Hepatocyte (in vitro differentiated cells): ENCODE results near the gene KCNMA1. TPM values are rescaled to one million over a fixed set of nuclear protein-coding genes. Genes with fewer than 3 reads are reported as not detected.

Experiments
- DNase-seq: peaks from one replicate; pipeline ENCODE4 v3.0.0-alpha.2; 2016; ENCODE audit warnings: low spot score
- H2AFZ ChIP-seq: fragments of 200-600 bp; sonication (generic); 2 replicates; pipeline ENCODE4 v1.6.0; 2016; ENCODE audit warnings: antibody characterized with exemption, mild to moderate bottlenecking
- H3K27ac ChIP-seq: fragments of 200-600 bp; sonication (generic); 2 replicates; pipeline ENCODE4 v1.5.1; 2016; ENCODE audit warnings: mild to moderate bottlenecking
- H3K27me3 ChIP-seq: fragments of 200-600 bp; sonication (generic); 2 replicates; pipeline ENCODE4 v1.6.1; 2016
- H3K36me3 ChIP-seq: fragments of 200-600 bp; sonication (generic); replicated peaks from 2 replicates; pipeline ENCODE4 v1.5.1; 2016; ENCODE audit warnings: low read depth; ENCODE audit not compliant: insufficient read depth
- H3K4me1 ChIP-seq: fragments of 200-600 bp; sonication (generic); 2 replicates; pipeline ENCODE4 v1.5.1; 2016; ENCODE audit warnings: mild to moderate bottlenecking, moderate library complexity; ENCODE audit not compliant: insufficient read depth
- H3K4me2 ChIP-seq: fragments of 200-600 bp; sonication (generic); 2 replicates; pipeline ENCODE4 v1.6.0; 2016
- H3K4me3 ChIP-seq: fragments of 200-600 bp; sonication (generic); 2 replicates; pipeline ENCODE4 v1.5.1; 2016; ENCODE audit warnings: mild to moderate bottlenecking
- H3K79me2 ChIP-seq: fragments of 200-600 bp; sonication (generic); 2 replicates; pipeline ENCODE4 v1.6.0; 2017; ENCODE audit warnings: mild to moderate bottlenecking
- H3K9me2 ChIP-seq: fragments of 200-600 bp; sonication (generic); replicated peaks from 2 replicates; pipeline ENCODE4 v1.6.0; 2017; ENCODE audit warnings: mild to moderate bottlenecking; ENCODE audit not compliant: insufficient read depth
- H3K9me3 ChIP-seq: fragments of 200-600 bp; sonication (generic); 2 replicates; pipeline ENCODE4 v1.5.1; 2016; ENCODE audit warnings: low read depth, mild to moderate bottlenecking
- H4K20me1 ChIP-seq: fragments of 200-600 bp; sonication (generic); 2 replicates; pipeline ENCODE4 v1.6.0; 2016; ENCODE audit warnings: mild to moderate bottlenecking; ENCODE audit not compliant: insufficient read depth, poor library complexity, severe bottlenecking
- EZH2 ChIP-seq: fragments of 200-600 bp; sonication (generic); IDR thresholded peaks from 2 replicates; pipeline ENCODE4 v1.6.1; 2016; ENCODE audit warnings: antibody characterized with exemption, mild to moderate bottlenecking, borderline replicate concordance
- EZH2phosphoT487 ChIP-seq: fragments of 200-600 bp; sonication (generic); IDR thresholded peaks from one replicate; pipeline ENCODE4 v1.6.1; 2018; ENCODE audit warnings: antibody characterized with exemption, mild to moderate bottlenecking, low read depth, moderate library complexity; ENCODE audit not compliant: unreplicated experiment, severe bottlenecking
- WGBS: methylation state at CpG from one replicate; pipeline ENCODE4 v1.1.6; 2016; ENCODE audit warnings: low lambda C conversion rate; ENCODE audit errors: missing lambda C conversion rate; 5-methylcytosine and 5-hydroxymethylcytosine counted together
- polyA plus RNA-seq: library from polyadenylated mRNA; unstranded; fragments of >200 nt; fragmentation: Nextera tagmentation; extraction: Ambion mirVana; gene quantifications from 2 replicates; pipeline ENCODE4 v1.2.1, GENCODE V29; 2016
- total RNA-seq: library from RNA; depleted of rRNA; stranded (reverse); fragments of >200 nt; gene quantifications from 2 replicates; pipeline ENCODE4 v1.2.3, GENCODE V29; 2014
- TF ChIP-seq, protein P1 (sequence below): fragments of 200-600 bp; sonication (generic); IDR thresholded peaks from 2 replicates; pipeline ENCODE4 v1.5.1; 2016; ENCODE audit warnings: antibody characterized with exemption, mild to moderate bottlenecking; ENCODE audit not compliant: poor library complexity

Gene KCNMA1
- total and polyA plus RNA-seq, 2 experiments from 2014 or later = 42.6 to 73.3 TPM

DNA sequence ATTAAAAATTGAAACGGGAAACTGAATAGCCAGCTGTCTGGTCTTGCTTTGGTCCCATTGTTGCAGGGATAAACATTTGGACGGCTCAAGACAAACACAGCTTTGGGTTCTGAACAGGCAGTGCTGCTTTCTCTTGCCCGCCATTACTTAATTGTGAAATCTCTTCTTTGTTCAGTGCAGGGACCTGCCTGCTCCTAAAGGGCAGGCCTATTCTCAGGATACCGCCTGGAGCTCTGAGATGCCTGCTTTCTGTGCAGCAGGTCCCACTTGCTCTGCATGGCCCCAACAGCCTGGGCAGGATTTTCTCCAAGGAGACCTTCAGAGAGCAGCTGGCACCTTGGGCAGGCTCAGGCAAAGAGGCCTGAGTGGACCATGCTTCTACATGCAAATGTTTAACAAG lies 237.6 kb downstream of the KCNMA1 start:
- 76% methylated on average over 4 of the region's 4 CpGs for WGBS
- Histone ChIP-seq H3K4me1 (no peaks in the 10 kb centered on the region), H3K27me3 (no peaks in the 10 kb centered on the region), H3K9me2 (no peaks in the 10 kb centered on the region), H3K36me3 (no peaks in the 10 kb centered on the region), H3K79me2 (no peaks in the 10 kb centered on the region), H4K20me1 (no peaks in the 10 kb centered on the region), H3K9me3 (no peaks in the 10 kb centered on the region), H2AFZ (no peak overlapping the region), H3K4me2 (no peak overlapping the region), H3K27ac (no peak overlapping the region), H3K4me3 (no peak overlapping the region)
- DNase-seq = no peak
- no peak for TF ChIP-seq EZH2
- TF ChIP-seq EZH2phosphoT487 = no peak
- TF ChIP-seq, protein P1, sequence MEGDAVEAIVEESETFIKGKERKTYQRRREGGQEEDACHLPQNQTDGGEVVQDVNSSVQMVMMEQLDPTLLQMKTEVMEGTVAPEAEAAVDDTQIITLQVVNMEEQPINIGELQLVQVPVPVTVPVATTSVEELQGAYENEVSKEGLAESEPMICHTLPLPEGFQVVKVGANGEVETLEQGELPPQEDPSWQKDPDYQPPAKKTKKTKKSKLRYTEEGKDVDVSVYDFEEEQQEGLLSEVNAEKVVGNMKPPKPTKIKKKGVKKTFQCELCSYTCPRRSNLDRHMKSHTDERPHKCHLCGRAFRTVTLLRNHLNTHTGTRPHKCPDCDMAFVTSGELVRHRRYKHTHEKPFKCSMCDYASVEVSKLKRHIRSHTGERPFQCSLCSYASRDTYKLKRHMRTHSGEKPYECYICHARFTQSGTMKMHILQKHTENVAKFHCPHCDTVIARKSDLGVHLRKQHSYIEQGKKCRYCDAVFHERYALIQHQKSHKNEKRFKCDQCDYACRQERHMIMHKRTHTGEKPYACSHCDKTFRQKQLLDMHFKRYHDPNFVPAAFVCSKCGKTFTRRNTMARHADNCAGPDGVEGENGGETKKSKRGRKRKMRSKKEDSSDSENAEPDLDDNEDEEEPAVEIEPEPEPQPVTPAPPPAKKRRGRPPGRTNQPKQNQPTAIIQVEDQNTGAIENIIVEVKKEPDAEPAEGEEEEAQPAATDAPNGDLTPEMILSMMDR = no peak

DNA sequence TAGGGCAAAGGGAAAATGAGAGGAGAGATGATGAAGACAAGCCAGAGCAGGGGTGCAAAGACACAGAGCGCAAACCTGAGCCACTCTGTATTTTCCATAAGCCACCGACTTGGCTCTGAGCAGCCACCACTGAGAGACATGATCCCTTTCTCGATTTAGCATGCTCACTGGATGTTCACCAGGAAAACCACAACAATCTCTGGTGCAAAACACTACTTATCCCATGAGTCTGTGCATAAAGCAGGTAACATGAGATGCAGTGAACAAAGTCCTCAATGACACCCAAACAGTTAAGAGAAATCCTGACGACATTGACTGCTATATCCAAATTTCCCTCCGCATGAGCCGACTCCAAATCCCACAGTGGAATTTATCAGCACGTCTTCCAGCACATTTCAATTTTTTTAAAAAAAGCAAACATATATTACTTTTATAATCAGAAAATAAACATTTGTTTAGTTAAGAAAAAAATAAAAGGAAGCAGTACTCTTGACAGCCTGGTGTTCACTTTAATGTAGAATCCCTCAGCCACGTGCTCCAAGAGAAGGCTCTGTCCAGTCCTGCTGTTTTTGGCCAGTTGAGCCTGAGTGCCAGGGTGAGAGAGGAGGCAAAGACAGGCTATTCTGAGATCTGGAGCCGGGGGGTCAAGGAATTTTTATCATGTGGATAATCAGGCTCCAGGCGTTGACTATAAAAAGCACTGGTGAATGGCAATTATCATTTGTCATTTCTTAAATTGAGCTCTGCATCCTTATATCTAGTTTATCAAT lies 238.4 kb downstream of the KCNMA1 start:
- no peak overlapping the region for H2AFZ ChIP-seq
- H4K20me1 ChIP-seq = no peaks in the 10 kb centered on the region
- H3K4me1 ChIP-seq = no peaks in the 10 kb centered on the region
- no peak for DNase-seq
- no peaks in the 10 kb centered on the region for H3K27me3 ChIP-seq
- H3K9me2 ChIP-seq = no peaks in the 10 kb centered on the region
- TF ChIP-seq, protein P1 = no peak
- no peak for TF ChIP-seq EZH2
- no peak for TF ChIP-seq EZH2phosphoT487
- no peak overlapping the region for H3K27ac ChIP-seq
- H3K4me3 ChIP-seq = no peak overlapping the region
- 80% methylated on average over 10 of the region's 10 CpGs for WGBS
- H3K79me2 ChIP-seq = no peaks in the 10 kb centered on the region
- no peaks in the 10 kb centered on the region for H3K9me3 ChIP-seq
- H3K36me3 ChIP-seq = no peaks in the 10 kb centered on the region
- H3K4me2 ChIP-seq = no peak overlapping the region

DNA sequence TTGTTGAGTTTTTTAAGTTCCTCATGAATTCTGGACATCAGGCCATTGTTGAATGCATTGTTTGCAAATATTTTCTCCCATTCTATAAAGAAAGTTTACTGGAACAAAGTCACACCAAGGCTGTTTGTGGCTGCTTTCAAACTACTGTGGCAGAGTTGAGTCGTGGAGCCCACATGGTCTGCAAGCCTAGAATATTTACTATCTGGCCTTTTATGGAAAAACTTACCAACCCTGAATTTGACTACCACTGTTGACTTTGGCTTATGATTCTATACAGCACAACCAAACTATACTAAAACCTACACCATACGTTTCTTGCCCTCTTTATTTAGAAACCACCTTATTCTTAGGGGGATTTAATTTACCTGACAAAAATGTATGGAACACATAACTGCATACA lies 239.1 kb downstream of the KCNMA1 start:
- no peaks in the 10 kb centered on the region for H3K9me2 ChIP-seq
- no peaks in the 10 kb centered on the region for H4K20me1 ChIP-seq
- H3K4me1 ChIP-seq = no peaks in the 10 kb centered on the region
- H3K36me3 ChIP-seq = no peaks in the 10 kb centered on the region
- no peak overlapping the region for H2AFZ ChIP-seq
- no peak overlapping the region for H3K27ac ChIP-seq
- H3K9me3 ChIP-seq = no peaks in the 10 kb centered on the region
- H3K27me3 ChIP-seq = no peaks in the 10 kb centered on the region
- no peak overlapping the region for H3K4me2 ChIP-seq
- WGBS = 76% methylated on average over 2 of the region's 2 CpGs
- no peak overlapping the region for H3K4me3 ChIP-seq
- H3K79me2 ChIP-seq = no peaks in the 10 kb centered on the region
- TF ChIP-seq, protein P1 = no peak
- DNase-seq = no peak

DNA sequence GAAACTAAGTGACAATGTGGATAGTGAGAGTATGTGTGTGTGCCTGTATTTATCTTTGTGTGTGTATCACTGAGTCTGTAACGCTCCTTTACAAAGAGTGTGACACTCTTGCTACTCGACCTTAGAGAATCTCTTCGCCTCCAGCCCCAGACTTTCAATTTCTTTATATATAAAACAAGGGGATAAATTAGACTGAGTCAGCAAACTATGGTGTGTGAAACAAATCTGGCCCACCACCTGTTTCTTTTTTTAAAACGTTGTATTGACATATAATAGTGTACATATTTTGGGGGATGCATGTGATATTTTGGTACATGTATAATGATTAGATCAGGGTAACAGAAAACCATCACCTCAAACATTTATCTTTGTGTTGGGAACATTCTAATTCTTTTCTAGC lies 240.5 kb downstream of the KCNMA1 start:
- no peak overlapping the region for H3K27ac ChIP-seq
- no peaks in the 10 kb centered on the region for H3K4me1 ChIP-seq
- H2AFZ ChIP-seq = no peak overlapping the region
- no peaks in the 10 kb centered on the region for H3K79me2 ChIP-seq
- H3K9me3 ChIP-seq = no peaks in the 10 kb centered on the region
- H3K4me3 ChIP-seq = no peak overlapping the region
- 91% methylated on average over 4 of the region's 4 CpGs for WGBS
- no peaks in the 10 kb centered on the region for H3K27me3 ChIP-seq
- H3K9me2 ChIP-seq = no peaks in the 10 kb centered on the region
- no peak overlapping the region for H3K4me2 ChIP-seq
- no peak for DNase-seq
- no peak for TF ChIP-seq EZH2phosphoT487
- TF ChIP-seq, protein P1 = no peak
- no peak for TF ChIP-seq EZH2
- no peaks in the 10 kb centered on the region for H4K20me1 ChIP-seq
- no peaks in the 10 kb centered on the region for H3K36me3 ChIP-seq
